Right lobe of liver (tissue), 6 donors: Measurements from ENCODE around the gene SGCD. TPM values are rescaled to one million over a fixed set of nuclear protein-coding genes. Genes with fewer than 3 reads are reported as not detected.

Experiments
- ATAC-seq, 4 donors: fragments of 200-7000 bp; cut with Tn5 transposase; one replicate each; pipeline ENCODE4 v1.9.1; 2020; ENCODE audit warnings: mild to moderate bottlenecking in 4 of 4, moderate library complexity in 4 of 4
- DNase-seq, 3 donors: peaks; one replicate each; pipeline ENCODE4 v3.0.0-alpha.2; 2020
- H3K27ac ChIP-seq, 3 donors: fragments of 200-600 bp; one replicate each; pipeline ENCODE4 v1.8.0; 2022
- H3K27me3 ChIP-seq, 2 donors: fragments of 200-600 bp; one replicate each; pipeline ENCODE4 v1.8.0; 2022
- H3K36me3 ChIP-seq, 4 donors: fragments of 200-600 bp; sonication (generic) in 1 of 4; one replicate each; pipeline versions ENCODE4 v1.5.1 to v1.8.0; 2017 to 2022; ENCODE audit warnings: control low read depth in 1 of 4
- H3K4me1 ChIP-seq, 4 donors: fragments of 200-600 bp; sonication (generic) in 1 of 4; one replicate each; pipeline versions ENCODE4 v1.5.1 to v1.8.0; 2017 to 2022; ENCODE audit warnings: control low read depth in 1 of 4
- H3K4me3 ChIP-seq, 3 donors: fragments of 200-600 bp; one replicate each; pipeline ENCODE4 v1.8.0; 2022
- H3K9me3 ChIP-seq, 4 donors: fragments of 200-600 bp; sonication (generic) in 1 of 4; one replicate each; pipeline versions ENCODE4 v1.5.1 to v1.8.0; 2017 to 2022; ENCODE audit warnings: control low read depth in 1 of 4
- CTCF ChIP-seq, 4 donors: fragments of 200-600 bp in 3 of 4; fragments of 450-650 bp in 1 of 4; IDR thresholded peaks; one replicate each; pipeline versions ENCODE4 v1.5.1 to v1.8.0; 2016 to 2022; ENCODE audit warnings: antibody characterized with exemption in 4 of 4, mild to moderate bottlenecking in 2 of 4
- POLR2A ChIP-seq: fragments of 450-650 bp; IDR thresholded peaks from one replicate; pipeline ENCODE4 v1.6.1; 2017; ENCODE audit warnings: antibody characterized with exemption, mild to moderate bottlenecking
- WGBS: methylation state at CpG from one replicate; pipeline ENCODE4 v1.1.6; 2018; ENCODE audit warnings: low coverage, low lambda C conversion rate; ENCODE audit not compliant: insufficient coverage; ENCODE audit errors: missing lambda C conversion rate; 5-methylcytosine and 5-hydroxymethylcytosine counted together
- intact Hi-C, 2 donors: fragments of 100-400 bp; cut with DNase I; formaldehyde crosslinking; loops; one replicate each; pipeline versions ENCODE4 v1.11.2 to v1.14.1; 2022
- total RNA-seq, 6 experiments: library from RNA; depleted of rRNA in 2 of 6; stranded (reverse); fragments of >200 nt in 2 of 6; fragmentation: NEBNext Ultra II Directional in 3 of 6; extraction: Animal tissue kit (Norgen Biotek cat#: 25700) in 3 of 6; gene quantifications; one replicate each; pipeline versions ENCODE4 v1.1.0 to v1.2.4, GENCODE V29; 2016 to 2023
- donor health status: DM: no; HTN: yes; CAD: no.
- donor health status: DM: no; HTN: no; CAD: no.
- donor health status: DM: no; HTN: no; CAD: no.
- donor health status: DM: no; HTN: yes; CAD: no.
- donor health status: DM: no; HTN: yes; CAD: no.

The SGCD gene
- total RNA-seq, 6 experiments from 2014 or later = 0.31 to 3.1 (median 0.95) TPM

GRCh38 chr5:156340893-156341292, 13.9 kb downstream of the SGCD start:
- Histone ChIP-seq H3K36me3 (no peaks in the 10 kb centered on the region), H3K9me3 (no peaks in the 10 kb centered on the region), H3K27ac (no peak overlapping the region), H3K4me1 (no peaks in the 10 kb centered on the region), H3K4me3 (no peak overlapping the region), H3K27me3 (no peaks in the 10 kb centered on the region)
- DNase-seq = no peak
- intact Hi-C loops = no loop called here
- TF ChIP-seq CTCF (IDR thresholded peaks at IDR 0.05) (no peak), POLR2A (no peak)
- ATAC-seq = no peak
- WGBS = 67% methylated on average over 1 of the region's 1 CpG

GRCh38 chr5:156350256-156350655, 23.3 kb downstream of the SGCD start:
- H3K27me3 ChIP-seq = no peaks in the 10 kb centered on the region
- no peak overlapping the region for H3K4me3 ChIP-seq
- intact Hi-C loops = no loop called here
- H3K9me3 ChIP-seq = no peaks in the 10 kb centered on the region
- no peak overlapping the region for H3K27ac ChIP-seq
- ATAC-seq (no peak), DNase-seq (no peak)
- H3K36me3 ChIP-seq = no peaks in the 10 kb centered on the region
- 83% methylated on average over 2 of the region's 2 CpGs for WGBS
- no peaks in the 10 kb centered on the region for H3K4me1 ChIP-seq
- no peak for TF ChIP-seq POLR2A
- no peak for TF ChIP-seq CTCF (IDR thresholded peaks at IDR 0.05)

GRCh38 chr5:156351423-156351822, 24.5 kb downstream of the SGCD start:
- Histone ChIP-seq H3K4me1 (no peaks in the 10 kb centered on the region), H3K4me3 (no peak overlapping the region), H3K9me3 (no peaks in the 10 kb centered on the region), H3K36me3 (no peaks in the 10 kb centered on the region), H3K27me3 (no peaks in the 10 kb centered on the region), H3K27ac (no peak overlapping the region)
- 50% methylated on average over 4 of the region's 4 CpGs for WGBS
- DNase-seq = no peak
- no peak for ATAC-seq
- intact Hi-C loops = no loop called here
- TF ChIP-seq CTCF (IDR thresholded peaks at IDR 0.05) (no peak), POLR2A (no peak)

GRCh38 chr5:156354571-156354970, 27.6 kb downstream of the SGCD start:
- Histone ChIP-seq H3K9me3 (no peaks in the 10 kb centered on the region), H3K27ac (no peak overlapping the region), H3K27me3 (no peaks in the 10 kb centered on the region), H3K4me3 (no peak overlapping the region), H3K4me1 (no peaks in the 10 kb centered on the region), H3K36me3 (no peaks in the 10 kb centered on the region)
- DNase-seq = no peak
- intact Hi-C loops = no loop called here
- ATAC-seq = no peak
- TF ChIP-seq CTCF (IDR thresholded peaks at IDR 0.05) (no peak), POLR2A (no peak)

GRCh38 chr5:156356238-156356637, 29.3 kb downstream of the SGCD start:
- Histone ChIP-seq H3K36me3 (no peaks in the 10 kb centered on the region), H3K27me3 (no peaks in the 10 kb centered on the region), H3K27ac (no peak overlapping the region), H3K4me1 (no peaks in the 10 kb centered on the region), H3K9me3 (no peaks in the 10 kb centered on the region), H3K4me3 (no peak overlapping the region)
- ATAC-seq (no peak), DNase-seq (no peak)
- TF ChIP-seq CTCF (IDR thresholded peaks at IDR 0.05) (no peak), POLR2A (no peak)
- intact Hi-C loops = no loop called here
- 50% methylated on average over 2 of the region's 2 CpGs for WGBS
